Osteoblast (primary cell): Measurements from ENCODE around the gene PM20D2. TPM values are rescaled to one million over a fixed set of nuclear protein-coding genes. Genes with fewer than 3 reads are reported as not detected.

ENCODE experiments used
- DNase-seq: peaks from one replicate; pipeline ENCODE4 v3.0.0; 2011; ENCODE audit warnings: low spot score, mixed read lengths; ENCODE audit not compliant: insufficient read length; ENCODE audit errors: missing footprints
- H2AFZ ChIP-seq: 2 replicates; pipeline ENCODE4 v1.6.0; 2011; ENCODE audit warnings: mild to moderate bottlenecking, low read length
- H3K27ac ChIP-seq: 2 replicates; pipeline ENCODE4 v1.5.1; 2011; ENCODE audit warnings: mild to moderate bottlenecking, low read depth, low read length, moderate library complexity
- H3K27me3 ChIP-seq: 2 replicates; pipeline ENCODE4 v1.6.0; 2012; ENCODE audit warnings: mild to moderate bottlenecking, control low read depth, inconsistent platforms, low read length, moderate library complexity; ENCODE audit not compliant: insufficient read depth
- H3K36me3 ChIP-seq: 2 replicates; pipeline ENCODE4 v1.5.1; 2011; ENCODE audit warnings: mild to moderate bottlenecking, low read length, control low read depth, moderate library complexity; ENCODE audit not compliant: insufficient read depth
- H3K4me1 ChIP-seq: 2 replicates; pipeline ENCODE4 v1.5.1; 2011; ENCODE audit warnings: mild to moderate bottlenecking, low read length, control low read depth, moderate library complexity; ENCODE audit not compliant: insufficient read depth
- H3K4me2 ChIP-seq: 2 replicates; pipeline ENCODE4 v1.6.0; 2011; ENCODE audit warnings: mild to moderate bottlenecking, low read length; ENCODE audit not compliant: insufficient read depth
- H3K4me3 ChIP-seq: fragments of 200-600 bp; sonication (generic); 3 replicates; pipeline ENCODE4 v1.5.1; 2012; ENCODE audit warnings: mild to moderate bottlenecking, low read length, inconsistent platforms; ENCODE audit not compliant: insufficient read depth
- H3K79me2 ChIP-seq: 2 replicates; pipeline ENCODE4 v1.6.0; 2012; ENCODE audit warnings: mild to moderate bottlenecking, low read length, control low read depth, inconsistent platforms; ENCODE audit not compliant: insufficient read depth
- H3K9me3 ChIP-seq: 2 replicates; pipeline ENCODE4 v1.5.1; 2011; ENCODE audit warnings: low read depth, low read length, control low read depth
- H4K20me1 ChIP-seq: 2 replicates; pipeline ENCODE4 v1.6.0; 2012; ENCODE audit warnings: mild to moderate bottlenecking, low read length, control low read depth; ENCODE audit not compliant: insufficient read depth
- total RNA-seq: library from RNA; depleted of rRNA; stranded (reverse); fragments of >200 nt; gene quantifications from 2 replicates; pipeline ENCODE4 v1.2.3, GENCODE V29; 2012
- TF ChIP-seq, protein P1 (sequence below): IDR thresholded peaks from 2 replicates; pipeline ENCODE4 v1.5.1; 2011; ENCODE audit warnings: mild to moderate bottlenecking, low read depth, low read length, moderate library complexity; ENCODE audit errors: extremely low read depth

PM20D2 gene
- total RNA-seq, 1 donor = 2.9 TPM

- no peaks in the 10 kb centered on the region for H4K20me1 ChIP-seq
- DNase-seq = no peak
- no peaks in the 10 kb centered on the region for H3K27me3 ChIP-seq
- H2AFZ ChIP-seq = no peak overlapping the region
- H3K36me3 ChIP-seq = no peaks in the 10 kb centered on the region
- no peaks in the 10 kb centered on the region for H3K4me1 ChIP-seq
- H3K4me3 ChIP-seq = no peak overlapping the region
- no peaks in the 10 kb centered on the region for H3K9me3 ChIP-seq
- no peak overlapping the region for H3K27ac ChIP-seq
- TF ChIP-seq, protein P1, sequence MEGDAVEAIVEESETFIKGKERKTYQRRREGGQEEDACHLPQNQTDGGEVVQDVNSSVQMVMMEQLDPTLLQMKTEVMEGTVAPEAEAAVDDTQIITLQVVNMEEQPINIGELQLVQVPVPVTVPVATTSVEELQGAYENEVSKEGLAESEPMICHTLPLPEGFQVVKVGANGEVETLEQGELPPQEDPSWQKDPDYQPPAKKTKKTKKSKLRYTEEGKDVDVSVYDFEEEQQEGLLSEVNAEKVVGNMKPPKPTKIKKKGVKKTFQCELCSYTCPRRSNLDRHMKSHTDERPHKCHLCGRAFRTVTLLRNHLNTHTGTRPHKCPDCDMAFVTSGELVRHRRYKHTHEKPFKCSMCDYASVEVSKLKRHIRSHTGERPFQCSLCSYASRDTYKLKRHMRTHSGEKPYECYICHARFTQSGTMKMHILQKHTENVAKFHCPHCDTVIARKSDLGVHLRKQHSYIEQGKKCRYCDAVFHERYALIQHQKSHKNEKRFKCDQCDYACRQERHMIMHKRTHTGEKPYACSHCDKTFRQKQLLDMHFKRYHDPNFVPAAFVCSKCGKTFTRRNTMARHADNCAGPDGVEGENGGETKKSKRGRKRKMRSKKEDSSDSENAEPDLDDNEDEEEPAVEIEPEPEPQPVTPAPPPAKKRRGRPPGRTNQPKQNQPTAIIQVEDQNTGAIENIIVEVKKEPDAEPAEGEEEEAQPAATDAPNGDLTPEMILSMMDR = no peak
- no peak overlapping the region for H3K4me2 ChIP-seq
- H3K79me2 ChIP-seq = no peaks in the 10 kb centered on the region
These were observed 44.9 kb downstream of the PM20D2 start for GRCh38 chr6:89190741-89191140.

- H3K36me3 ChIP-seq = no peaks in the 10 kb centered on the region
- DNase-seq = no peak
- H2AFZ ChIP-seq = no peak overlapping the region
- no peaks in the 10 kb centered on the region for H3K4me1 ChIP-seq
- TF ChIP-seq, protein P1 = no peak
- no peak overlapping the region for H3K4me3 ChIP-seq
- no peaks in the 10 kb centered on the region for H3K9me3 ChIP-seq
- H3K27me3 ChIP-seq = no peaks in the 10 kb centered on the region
- no peak overlapping the region for H3K27ac ChIP-seq
- no peaks in the 10 kb centered on the region for H3K79me2 ChIP-seq
- no peak overlapping the region for H3K4me2 ChIP-seq
- H4K20me1 ChIP-seq = no peaks in the 10 kb centered on the region
These were observed 48.7 kb downstream of the PM20D2 start for GRCh38 chr6:89194559-89194958.

DNA sequence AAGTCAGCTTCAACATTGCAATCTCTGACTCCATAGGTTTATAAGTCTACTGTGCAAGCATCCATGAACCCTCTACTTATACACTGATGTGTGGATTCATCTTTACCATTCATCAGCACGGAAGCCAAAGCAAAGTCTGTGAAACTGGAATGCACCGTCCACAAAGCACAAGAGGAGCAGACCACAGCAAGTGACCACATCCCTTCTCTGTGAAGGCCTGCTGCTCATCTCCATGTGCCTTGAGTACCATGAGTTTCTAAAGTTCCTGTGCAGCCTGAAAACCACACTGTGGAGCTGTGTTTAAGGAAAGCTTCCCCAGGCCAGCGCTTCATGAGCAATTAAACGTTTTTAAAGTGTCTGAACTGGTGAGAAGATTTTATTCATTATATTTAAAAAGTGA lies 51.3 kb downstream of the PM20D2 start:
- no peak overlapping the region for H3K4me2 ChIP-seq
- H2AFZ ChIP-seq = no peak overlapping the region

GRCh38 chr6:89198235-89198634 lies 52.4 kb downstream of the PM20D2 start:
- Histone ChIP-seq H3K27me3 (no peaks in the 10 kb centered on the region), H3K4me2 (no peak overlapping the region), H3K4me1 (no peaks in the 10 kb centered on the region), H3K79me2 (no peaks in the 10 kb centered on the region), H3K27ac (no peak overlapping the region), H3K4me3 (no peak overlapping the region), H2AFZ (no peak overlapping the region), H4K20me1 (no peaks in the 10 kb centered on the region), H3K9me3 (no peaks in the 10 kb centered on the region), H3K36me3 (no peaks in the 10 kb centered on the region)
- no peak for DNase-seq
- TF ChIP-seq, protein P1 = no peak

More for the DNA sequence above, 51.3 kb downstream of the PM20D2 start:
- DNase-seq = no peak
- H3K79me2 ChIP-seq = no peaks in the 10 kb centered on the region
- H3K4me3 ChIP-seq = no peak overlapping the region
- no peak overlapping the region for H3K27ac ChIP-seq
- no peaks in the 10 kb centered on the region for H4K20me1 ChIP-seq
- H3K4me1 ChIP-seq = no peaks in the 10 kb centered on the region
- H3K36me3 ChIP-seq = no peaks in the 10 kb centered on the region
- H3K27me3 ChIP-seq = no peaks in the 10 kb centered on the region
- TF ChIP-seq, protein P1 = no peak
- no peaks in the 10 kb centered on the region for H3K9me3 ChIP-seq
